ENCODE measurements around the gene FOXP1. TPM values are rescaled to one million over a fixed set of nuclear protein-coding genes. Genes with fewer than 3 reads are reported as not detected.

FOXP1 gene
- total RNA-seq, 1 experiment from 2014 or later = 75.3 TPM

- no peaks in the 10 kb centered on the region for H4K20me1 ChIP-seq (ENCODE audit: control insufficient read depth, insufficient read depth, insufficient read length)
- no peaks in the 10 kb centered on the region for H3K9me3 Mint-ChIP-seq
- no peak overlapping the region for H3K9ac ChIP-seq (ENCODE audit: extremely low read depth, insufficient read length, low read length)
- no peak overlapping the region for H3K18ac ChIP-seq (ENCODE audit: insufficient read length, low read depth, low read length)
- H2BK5ac ChIP-seq (ENCODE audit: insufficient read length, low read length) = no peak overlapping the region
- no CpG with 5 or more reads among the region's 4 CpGs for WGBS (ENCODE audit: extremely low coverage, insufficient read length, low lambda C conversion rate)
- H3K79me1 ChIP-seq (ENCODE audit: insufficient read depth, low read depth, low read length, poor library complexity, severe bottlenecking) = no peaks in the 10 kb centered on the region
- no peak overlapping the region for H3K23ac ChIP-seq (ENCODE audit: insufficient read length, low read depth, low read length)
- no peak overlapping the region for H4K5ac ChIP-seq (ENCODE audit: insufficient read length, low read depth, low read length)
- no peak overlapping the region for H3K27ac ChIP-seq (ENCODE audit: insufficient read length, low read depth, low read length)
- H3K14ac ChIP-seq (ENCODE audit: insufficient read depth, low read length) = no peak overlapping the region
- H2AK5ac ChIP-seq (ENCODE audit: insufficient read length, low read length) = no peak overlapping the region
- no peaks in the 10 kb centered on the region for H3K27me3 ChIP-seq (ENCODE audit: insufficient read depth, low read length)
- H3K9me3 ChIP-seq (ENCODE audit: control insufficient read depth, low read depth, low read length) = no peaks in the 10 kb centered on the region
- no peak for DNase-seq
- H4K8ac ChIP-seq (replicated peaks; ENCODE audit: insufficient read length, low read depth, low read length) = no peak overlapping the region
- no peak overlapping the region for H3K4me3 Mint-ChIP-seq
- H3K4ac ChIP-seq (ENCODE audit: low read depth, low read length) = no peak overlapping the region
- H3K56ac ChIP-seq (ENCODE audit: insufficient read length, low read depth, low read length) = no peak overlapping the region
- H3K27me3 Mint-ChIP-seq (ENCODE audit: low read depth) = no peaks in the 10 kb centered on the region
- H3K4me2 ChIP-seq (ENCODE audit: insufficient read depth, insufficient read length, low read length) = no peak overlapping the region
- no peak overlapping the region for H3K27ac Mint-ChIP-seq
- H2BK20ac ChIP-seq (ENCODE audit: low read depth, low read length, poor library complexity, severe bottlenecking) = no peak overlapping the region
- no peak overlapping the region for H2BK15ac ChIP-seq (ENCODE audit: low read depth, low read length)
- no peaks in the 10 kb centered on the region for H3K23me2 ChIP-seq (ENCODE audit: insufficient read length, low read depth, low read length, poor library complexity, severe bottlenecking)
- H3K36me3 Mint-ChIP-seq (ENCODE audit: insufficient read depth in 1 of 3, low read depth in 3 of 3) = peaks cover 0 to 6% (median 0%) of the 10 kb centered on the region in 3 experiments; a peak in 3 of 7 replicates
- H2BK120ac ChIP-seq (ENCODE audit: low read depth, low read length, poor library complexity, severe bottlenecking) = no peak overlapping the region
- no peak overlapping the region for H2BK12ac ChIP-seq (ENCODE audit: insufficient read length, low read depth, low read length)
- H3K4me1 ChIP-seq (ENCODE audit: insufficient read depth, low read length) = no peaks in the 10 kb centered on the region
- H2AFZ ChIP-seq (ENCODE audit: low read length) = no peak overlapping the region
- no peak overlapping the region for H3T11ph ChIP-seq (ENCODE audit: low read length)
- H3K79me2 ChIP-seq (ENCODE audit: insufficient read depth, low read length) = no peaks in the 10 kb centered on the region
- no peak for TF ChIP-seq CTCF (conservative IDR thresholded peaks at IDR 0.05)
- peaks cover 5 to 10% of the 10 kb centered on the region in 2 experiments for H3K4me1 Mint-ChIP-seq
- H4K91ac ChIP-seq (ENCODE audit: insufficient read length, low read depth, low read length) = no peak overlapping the region
These were observed 311.9 kb downstream of the FOXP1 start for GRCh38 chr3:71271596-71271995.

All from H9 (cell line).